SK-N-SH (cell line): ENCODE measurements around the gene JAG2. TPM values are rescaled to one million over a fixed set of nuclear protein-coding genes. Genes with fewer than 3 reads are reported as not detected.

Experiments used
- CTCF ChIA-PET: fragments of 300-600, 350-600 bp; formaldehyde crosslinking; extraction: SDS; loops from one replicate; lab custom pipeline; 2021; lab: Yijun Ruan, JAX
- POLR2A ChIA-PET: fragments of 350-600 bp; sonication (Branson Sonifier 250); formaldehyde crosslinking; extraction: SDS; loops from one replicate; lab custom pipeline; 2020; ENCODE audit warnings: antibody characterized with exemption, inconsistent platforms; lab: Yijun Ruan, JAX
- DNase-seq: peaks from one replicate; pipeline ENCODE4 v3.0.0; 2012
- H2AFZ ChIP-seq: fragments of 200-600 bp; sonication (generic); 2 replicates; pipeline ENCODE4 v1.8.1; 2016; ENCODE audit warnings: antibody characterized with exemption, mild to moderate bottlenecking, low read depth
- H3F3A ChIP-seq: fragments of 200-600 bp; sonication (generic); replicated peaks from 2 replicates; pipeline ENCODE3; 2016; ENCODE audit warnings: antibody characterized with exemption, mild to moderate bottlenecking; ENCODE audit not compliant: insufficient read depth
- H3K27ac ChIP-seq, 2 experiments: fragments of 200-500 bp in 1 of 2; fragments of 200-600 bp in 1 of 2; sonication (Bioruptor generic) in 1 of 2; sonication (generic), shearing (Covaris generic) in 1 of 2; 2 replicates each; pipeline versions ENCODE4 v1.5.1 to v1.6.1; 2014 to 2016; ENCODE audit warnings: low read depth in 2 of 2, inconsistent platforms in 1 of 2, low read length in 1 of 2, mild to moderate bottlenecking in 1 of 2, mixed read lengths in 1 of 2
- H3K27me3 ChIP-seq: fragments of 200-600 bp; sonication (generic), shearing (Covaris generic); 2 replicates; pipeline ENCODE4 v1.6.1; 2016; ENCODE audit warnings: mixed run types; ENCODE audit not compliant: insufficient read depth
- H3K36me3 ChIP-seq, 2 experiments: fragments of 200-500 bp in 1 of 2; fragments of 200-600 bp in 1 of 2; sonication (Bioruptor generic) in 1 of 2; sonication (generic) in 1 of 2; replicated peaks in 1 of 2; 2 replicates each; pipeline versions ENCODE3 to v1.5.1; 2014 to 2016; ENCODE audit warnings: low read length in 1 of 2, mild to moderate bottlenecking in 1 of 2; ENCODE audit not compliant: insufficient read depth in 2 of 2, control insufficient read depth in 1 of 2
- H3K4me1 ChIP-seq, 2 experiments: fragments of 200-500 bp in 1 of 2; fragments of 200-600 bp in 1 of 2; sonication (Bioruptor generic) in 1 of 2; sonication (generic), shearing (Covaris generic) in 1 of 2; 2 replicates each; pipeline versions ENCODE4 v1.5.1 to v1.6.1; 2014 to 2016; ENCODE audit warnings: low read depth in 1 of 2, low read length in 1 of 2, mixed run types in 1 of 2; ENCODE audit not compliant: insufficient read depth in 2 of 2, control insufficient read depth in 1 of 2
- H3K4me2 ChIP-seq: fragments of 200-600 bp; sonication (generic), shearing (Covaris generic); 2 replicates; pipeline ENCODE4 v1.6.1; 2017; ENCODE audit warnings: mixed run types
- H3K4me3 ChIP-seq, 2 experiments: fragments of 200-500 bp in 1 of 2; fragments of 200-600 bp in 1 of 2; sonication (Bioruptor generic) in 1 of 2; sonication (generic), shearing (Covaris generic) in 1 of 2; 2 replicates each; pipeline versions ENCODE4 v1.5.1 to v1.8.1; 2014 to 2016; ENCODE audit warnings: low read depth in 2 of 2, inconsistent platforms in 1 of 2, low read length in 1 of 2, mild to moderate bottlenecking in 1 of 2, mixed read lengths in 1 of 2, moderate library complexity in 1 of 2
- H3K79me2 ChIP-seq: fragments of 200-600 bp; sonication (generic); 2 replicates; pipeline ENCODE4 v1.8.1; 2017; ENCODE audit warnings: mild to moderate bottlenecking; ENCODE audit not compliant: insufficient read depth
- H3K9ac ChIP-seq: fragments of 200-600 bp; sonication (generic); 2 replicates; pipeline ENCODE4 v1.6.1; 2017; ENCODE audit warnings: mixed run types
- H3K9me2 ChIP-seq: fragments of 200-600 bp; sonication (generic); 2 replicates; pipeline ENCODE4 v1.6.1; 2017; ENCODE audit warnings: mixed run types
- H3K9me3 ChIP-seq: fragments of 200-600 bp; sonication (generic); 2 replicates; pipeline ENCODE4 v1.6.1; 2017; ENCODE audit warnings: mixed run types, mild to moderate bottlenecking, moderate library complexity
- H4K20me1 ChIP-seq: fragments of 200-600 bp; sonication (generic); 2 replicates; pipeline ENCODE4 v1.6.1; 2017; ENCODE audit warnings: mild to moderate bottlenecking, mixed run types; ENCODE audit not compliant: insufficient read depth
- ELF1 ChIP-seq: IDR thresholded peaks from 2 replicates; pipeline ENCODE4 v1.4.0; 2012
- EP300 ChIP-seq, 2 experiments: IDR thresholded peaks; 2 replicates each; pipeline versions ENCODE4 v1.4.0 to v1.6.1; 2012; ENCODE audit warnings: borderline replicate concordance in 1 of 2, low read depth in 1 of 2, low read length in 1 of 2
- EZH2phosphoT487 ChIP-seq: fragments of 200-600 bp; sonication (generic); IDR thresholded peaks from 2 replicates; pipeline ENCODE4 v1.6.1; 2017; ENCODE audit warnings: low read depth, mixed run types, mild to moderate bottlenecking, antibody characterized with exemption, moderate library complexity, borderline replicate concordance
- FOXJ3 ChIP-seq: sonication (generic); formaldehyde crosslinking; IDR thresholded peaks from 2 replicates; pipeline ENCODE4 v1.5.1; 2020; ENCODE audit warnings: mild to moderate bottlenecking, missing genetic modification reagents
- FOXM1 ChIP-seq: IDR thresholded peaks from 2 replicates; pipeline ENCODE4 v1.4.0; 2012; ENCODE audit warnings: low read depth, mild to moderate bottlenecking
- MEF2A ChIP-seq: IDR thresholded peaks from 2 replicates; pipeline ENCODE4 v1.4.0; 2012; ENCODE audit warnings: low read depth, borderline replicate concordance
- NFIC ChIP-seq: IDR thresholded peaks from 2 replicates; pipeline ENCODE4 v1.4.0; 2012; ENCODE audit warnings: borderline replicate concordance
- RAD21 ChIP-seq: IDR thresholded peaks from 2 replicates; pipeline ENCODE4 v1.6.1; 2012; ENCODE audit warnings: mild to moderate bottlenecking, low read length
- RCOR1 ChIP-seq: fragments of 150-350 bp; IDR thresholded peaks from 2 replicates; pipeline ENCODE4 v1.6.1; 2017; ENCODE audit warnings: antibody characterized with exemption, low read length
- RXRA ChIP-seq: IDR thresholded peaks from 2 replicates; pipeline ENCODE4 v1.4.0; 2012; ENCODE audit warnings: low read depth, mild to moderate bottlenecking, borderline replicate concordance
- TCF12 ChIP-seq: IDR thresholded peaks from 2 replicates; pipeline ENCODE4 v1.4.0; 2012
- TEAD4 ChIP-seq: IDR thresholded peaks from 2 replicates; pipeline ENCODE4 v1.4.0; 2012; ENCODE audit warnings: mild to moderate bottlenecking, borderline replicate concordance; ENCODE audit not compliant: insufficient read depth
- WGBS: methylation state at CpG from one replicate; pipeline ENCODE4 v1.1.6; 2017; ENCODE audit warnings: low lambda C conversion rate; 5-methylcytosine and 5-hydroxymethylcytosine counted together
- polyA plus RNA-seq, 3 experiments: library from polyadenylated mRNA; depleted of rRNA; stranded (reverse); fragments of >200 nt; gene quantifications; 2 replicates each; pipeline ENCODE4 v1.2.3, GENCODE V29; 2012
- TF ChIP-seq, protein P1 (sequence below): IDR thresholded peaks from 2 replicates; pipeline ENCODE4 v1.4.0; 2012; ENCODE audit warnings: low read depth, borderline replicate concordance
- TF ChIP-seq, protein P2 (sequence below): IDR thresholded peaks from 2 replicates; pipeline ENCODE4; 2012
- TF ChIP-seq, protein P3 (sequence below): fragments of 200-600 bp; sonication (generic); IDR thresholded peaks from 2 replicates; pipeline ENCODE4 v1.6.1; 2017; ENCODE audit warnings: antibody characterized with exemption, mild to moderate bottlenecking, moderate library complexity
- TF ChIP-seq, protein P4 (sequence below): IDR thresholded peaks from 2 replicates; pipeline ENCODE4 v1.4.0; 2012; ENCODE audit warnings: low read depth, borderline replicate concordance
- TF ChIP-seq, protein P5 (sequence below): IDR thresholded peaks from 2 replicates; pipeline ENCODE4 v1.6.1; 2012; ENCODE audit warnings: mild to moderate bottlenecking, low read depth, low read length, moderate library complexity
- TF ChIP-seq, protein P6 (sequence below): fragments of 150-350 bp; IDR thresholded peaks from 2 replicates; pipeline ENCODE4 v1.6.1; 2017; ENCODE audit warnings: antibody characterized with exemption, low read length, low read depth, borderline replicate concordance

The JAG2 gene
- polyA plus RNA-seq, 1 of the 3 experiments (the other 2 are of a cell fraction) = 1.7 TPM

DNA sequence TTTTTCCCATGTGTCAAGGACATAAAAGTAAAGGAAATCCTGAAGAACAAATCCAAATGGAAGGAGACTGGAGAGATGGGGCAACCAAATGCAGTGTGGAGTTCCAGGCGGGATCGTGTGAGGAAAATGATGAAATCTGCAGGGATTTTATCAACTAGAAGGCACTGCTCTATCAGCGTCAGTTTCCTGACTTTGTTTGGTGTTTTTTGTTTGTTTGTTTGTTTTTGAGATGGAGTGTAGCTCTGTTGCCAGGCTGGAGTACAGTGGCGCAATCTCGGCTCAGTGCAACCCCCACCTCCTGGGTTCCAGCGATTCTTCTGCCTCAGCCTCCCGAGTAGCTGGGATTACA, 60.1 kb downstream of the JAG2 start:
- no peaks in the 10 kb centered on the region for H3K79me2 ChIP-seq
- no peak overlapping the region for H2AFZ ChIP-seq
- CTCF ChIA-PET = interaction anchor here (1.0 kb wide), 1 partner anchor 18 kb away, joined by 6 read pairs; no protein-coding TSS in a partner anchor
- no peaks in the 10 kb centered on the region for H3K4me1 ChIP-seq
- H3K27ac ChIP-seq = no peak overlapping the region
- H3F3A ChIP-seq = no peaks in the 10 kb centered on the region
- H3K9me2 ChIP-seq = no peaks in the 10 kb centered on the region
- H3K9me3 ChIP-seq = no peaks in the 10 kb centered on the region
- H4K20me1 ChIP-seq = no peaks in the 10 kb centered on the region
- no peak overlapping the region for H3K9ac ChIP-seq
- H3K27me3 ChIP-seq = peaks cover 23% of the 10 kb centered on the region
- TF ChIP-seq, protein P1, sequence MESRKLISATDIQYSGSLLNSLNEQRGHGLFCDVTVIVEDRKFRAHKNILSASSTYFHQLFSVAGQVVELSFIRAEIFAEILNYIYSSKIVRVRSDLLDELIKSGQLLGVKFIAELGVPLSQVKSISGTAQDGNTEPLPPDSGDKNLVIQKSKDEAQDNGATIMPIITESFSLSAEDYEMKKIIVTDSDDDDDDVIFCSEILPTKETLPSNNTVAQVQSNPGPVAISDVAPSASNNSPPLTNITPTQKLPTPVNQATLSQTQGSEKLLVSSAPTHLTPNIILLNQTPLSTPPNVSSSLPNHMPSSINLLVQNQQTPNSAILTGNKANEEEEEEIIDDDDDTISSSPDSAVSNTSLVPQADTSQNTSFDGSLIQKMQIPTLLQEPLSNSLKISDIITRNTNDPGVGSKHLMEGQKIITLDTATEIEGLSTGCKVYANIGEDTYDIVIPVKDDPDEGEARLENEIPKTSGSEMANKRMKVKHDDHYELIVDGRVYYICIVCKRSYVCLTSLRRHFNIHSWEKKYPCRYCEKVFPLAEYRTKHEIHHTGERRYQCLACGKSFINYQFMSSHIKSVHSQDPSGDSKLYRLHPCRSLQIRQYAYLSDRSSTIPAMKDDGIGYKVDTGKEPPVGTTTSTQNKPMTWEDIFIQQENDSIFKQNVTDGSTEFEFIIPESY = no peak
- no peak for TF ChIP-seq RXRA
- TF ChIP-seq, protein P2, sequence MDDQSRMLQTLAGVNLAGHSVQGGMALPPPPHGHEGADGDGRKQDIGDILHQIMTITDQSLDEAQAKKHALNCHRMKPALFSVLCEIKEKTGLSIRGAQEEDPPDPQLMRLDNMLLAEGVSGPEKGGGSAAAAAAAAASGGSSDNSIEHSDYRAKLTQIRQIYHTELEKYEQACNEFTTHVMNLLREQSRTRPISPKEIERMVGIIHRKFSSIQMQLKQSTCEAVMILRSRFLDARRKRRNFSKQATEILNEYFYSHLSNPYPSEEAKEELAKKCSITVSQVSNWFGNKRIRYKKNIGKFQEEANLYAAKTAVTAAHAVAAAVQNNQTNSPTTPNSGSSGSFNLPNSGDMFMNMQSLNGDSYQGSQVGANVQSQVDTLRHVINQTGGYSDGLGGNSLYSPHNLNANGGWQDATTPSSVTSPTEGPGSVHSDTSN = no peak
- TF ChIP-seq NFIC = no peak
- TF ChIP-seq MEF2A = no peak
- TF ChIP-seq, protein P3, sequence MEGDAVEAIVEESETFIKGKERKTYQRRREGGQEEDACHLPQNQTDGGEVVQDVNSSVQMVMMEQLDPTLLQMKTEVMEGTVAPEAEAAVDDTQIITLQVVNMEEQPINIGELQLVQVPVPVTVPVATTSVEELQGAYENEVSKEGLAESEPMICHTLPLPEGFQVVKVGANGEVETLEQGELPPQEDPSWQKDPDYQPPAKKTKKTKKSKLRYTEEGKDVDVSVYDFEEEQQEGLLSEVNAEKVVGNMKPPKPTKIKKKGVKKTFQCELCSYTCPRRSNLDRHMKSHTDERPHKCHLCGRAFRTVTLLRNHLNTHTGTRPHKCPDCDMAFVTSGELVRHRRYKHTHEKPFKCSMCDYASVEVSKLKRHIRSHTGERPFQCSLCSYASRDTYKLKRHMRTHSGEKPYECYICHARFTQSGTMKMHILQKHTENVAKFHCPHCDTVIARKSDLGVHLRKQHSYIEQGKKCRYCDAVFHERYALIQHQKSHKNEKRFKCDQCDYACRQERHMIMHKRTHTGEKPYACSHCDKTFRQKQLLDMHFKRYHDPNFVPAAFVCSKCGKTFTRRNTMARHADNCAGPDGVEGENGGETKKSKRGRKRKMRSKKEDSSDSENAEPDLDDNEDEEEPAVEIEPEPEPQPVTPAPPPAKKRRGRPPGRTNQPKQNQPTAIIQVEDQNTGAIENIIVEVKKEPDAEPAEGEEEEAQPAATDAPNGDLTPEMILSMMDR = no peak
- no peak for TF ChIP-seq TCF12
- TF ChIP-seq, protein P4, sequence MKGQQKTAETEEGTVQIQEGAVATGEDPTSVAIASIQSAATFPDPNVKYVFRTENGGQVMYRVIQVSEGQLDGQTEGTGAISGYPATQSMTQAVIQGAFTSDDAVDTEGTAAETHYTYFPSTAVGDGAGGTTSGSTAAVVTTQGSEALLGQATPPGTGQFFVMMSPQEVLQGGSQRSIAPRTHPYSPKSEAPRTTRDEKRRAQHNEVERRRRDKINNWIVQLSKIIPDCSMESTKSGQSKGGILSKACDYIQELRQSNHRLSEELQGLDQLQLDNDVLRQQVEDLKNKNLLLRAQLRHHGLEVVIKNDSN = no peak
- no peak for TF ChIP-seq EZH2phosphoT487
- TF ChIP-seq, protein P5, sequence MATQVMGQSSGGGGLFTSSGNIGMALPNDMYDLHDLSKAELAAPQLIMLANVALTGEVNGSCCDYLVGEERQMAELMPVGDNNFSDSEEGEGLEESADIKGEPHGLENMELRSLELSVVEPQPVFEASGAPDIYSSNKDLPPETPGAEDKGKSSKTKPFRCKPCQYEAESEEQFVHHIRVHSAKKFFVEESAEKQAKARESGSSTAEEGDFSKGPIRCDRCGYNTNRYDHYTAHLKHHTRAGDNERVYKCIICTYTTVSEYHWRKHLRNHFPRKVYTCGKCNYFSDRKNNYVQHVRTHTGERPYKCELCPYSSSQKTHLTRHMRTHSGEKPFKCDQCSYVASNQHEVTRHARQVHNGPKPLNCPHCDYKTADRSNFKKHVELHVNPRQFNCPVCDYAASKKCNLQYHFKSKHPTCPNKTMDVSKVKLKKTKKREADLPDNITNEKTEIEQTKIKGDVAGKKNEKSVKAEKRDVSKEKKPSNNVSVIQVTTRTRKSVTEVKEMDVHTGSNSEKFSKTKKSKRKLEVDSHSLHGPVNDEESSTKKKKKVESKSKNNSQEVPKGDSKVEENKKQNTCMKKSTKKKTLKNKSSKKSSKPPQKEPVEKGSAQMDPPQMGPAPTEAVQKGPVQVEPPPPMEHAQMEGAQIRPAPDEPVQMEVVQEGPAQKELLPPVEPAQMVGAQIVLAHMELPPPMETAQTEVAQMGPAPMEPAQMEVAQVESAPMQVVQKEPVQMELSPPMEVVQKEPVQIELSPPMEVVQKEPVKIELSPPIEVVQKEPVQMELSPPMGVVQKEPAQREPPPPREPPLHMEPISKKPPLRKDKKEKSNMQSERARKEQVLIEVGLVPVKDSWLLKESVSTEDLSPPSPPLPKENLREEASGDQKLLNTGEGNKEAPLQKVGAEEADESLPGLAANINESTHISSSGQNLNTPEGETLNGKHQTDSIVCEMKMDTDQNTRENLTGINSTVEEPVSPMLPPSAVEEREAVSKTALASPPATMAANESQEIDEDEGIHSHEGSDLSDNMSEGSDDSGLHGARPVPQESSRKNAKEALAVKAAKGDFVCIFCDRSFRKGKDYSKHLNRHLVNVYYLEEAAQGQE = no peak
- TF ChIP-seq ELF1 = no peak
- TF ChIP-seq FOXJ3 (CRISPR knock-in tag) = no peak
- no peak for TF ChIP-seq FOXM1
- no peak for TF ChIP-seq RCOR1
- TF ChIP-seq TEAD4 = no peak
- TF ChIP-seq, protein P6, sequence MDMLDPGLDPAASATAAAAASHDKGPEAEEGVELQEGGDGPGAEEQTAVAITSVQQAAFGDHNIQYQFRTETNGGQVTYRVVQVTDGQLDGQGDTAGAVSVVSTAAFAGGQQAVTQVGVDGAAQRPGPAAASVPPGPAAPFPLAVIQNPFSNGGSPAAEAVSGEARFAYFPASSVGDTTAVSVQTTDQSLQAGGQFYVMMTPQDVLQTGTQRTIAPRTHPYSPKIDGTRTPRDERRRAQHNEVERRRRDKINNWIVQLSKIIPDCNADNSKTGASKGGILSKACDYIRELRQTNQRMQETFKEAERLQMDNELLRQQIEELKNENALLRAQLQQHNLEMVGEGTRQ = no peak
- no peak for TF ChIP-seq RAD21
- no peak for TF ChIP-seq EP300 (IDR thresholded peaks at IDR 0.05; ENCODE audit: borderline replicate concordance in 1 of 2, low read depth in 1 of 2, low read length in 1 of 2)
- TF ChIP-seq, all 33 proteins: peak for 0
- Histone ChIP-seq H3K4me2 (no peak overlapping the region), H3K4me3 (no peak overlapping the region), H3K36me3 (no peaks in the 10 kb centered on the region)
- 69% methylated on average over 7 of the region's 7 CpGs for WGBS
- no peak for DNase-seq
- POLR2A ChIA-PET = no interaction called here
